Measurements from ENCODE around the gene SMPX.

DNA sequence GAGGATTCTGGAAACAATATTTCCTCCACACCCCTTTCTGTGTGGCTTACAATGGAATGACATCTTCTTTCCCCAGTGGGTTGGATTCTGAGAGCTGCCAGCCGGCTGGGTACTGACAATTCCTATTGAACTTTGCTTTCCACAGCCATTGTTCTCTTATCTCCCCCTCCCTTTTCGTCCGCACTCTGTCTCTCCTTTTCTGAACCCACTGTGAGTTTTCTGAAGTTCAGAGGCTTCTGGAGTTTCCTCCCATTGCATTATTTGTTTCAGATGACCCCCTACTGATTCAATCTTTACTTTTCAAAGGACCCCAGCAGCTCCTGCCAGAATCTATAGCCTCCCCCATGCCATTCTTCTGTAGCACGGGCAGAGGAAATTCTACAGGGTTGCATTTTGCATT, 10.4 kb downstream of the SMPX start:
- TF ChIP-seq GABPA (IDR thresholded peaks at IDR 0.05; ENCODE audit: low read depth) (no peak), POLR2AphosphoS5 (IDR thresholded peaks at IDR 0.05; ENCODE audit: low read depth) (no peak), SPI1 (IDR thresholded peaks at IDR 0.05; ENCODE audit: borderline replicate concordance, low read depth) (no peak)
- TF ChIP-seq, protein P1, sequence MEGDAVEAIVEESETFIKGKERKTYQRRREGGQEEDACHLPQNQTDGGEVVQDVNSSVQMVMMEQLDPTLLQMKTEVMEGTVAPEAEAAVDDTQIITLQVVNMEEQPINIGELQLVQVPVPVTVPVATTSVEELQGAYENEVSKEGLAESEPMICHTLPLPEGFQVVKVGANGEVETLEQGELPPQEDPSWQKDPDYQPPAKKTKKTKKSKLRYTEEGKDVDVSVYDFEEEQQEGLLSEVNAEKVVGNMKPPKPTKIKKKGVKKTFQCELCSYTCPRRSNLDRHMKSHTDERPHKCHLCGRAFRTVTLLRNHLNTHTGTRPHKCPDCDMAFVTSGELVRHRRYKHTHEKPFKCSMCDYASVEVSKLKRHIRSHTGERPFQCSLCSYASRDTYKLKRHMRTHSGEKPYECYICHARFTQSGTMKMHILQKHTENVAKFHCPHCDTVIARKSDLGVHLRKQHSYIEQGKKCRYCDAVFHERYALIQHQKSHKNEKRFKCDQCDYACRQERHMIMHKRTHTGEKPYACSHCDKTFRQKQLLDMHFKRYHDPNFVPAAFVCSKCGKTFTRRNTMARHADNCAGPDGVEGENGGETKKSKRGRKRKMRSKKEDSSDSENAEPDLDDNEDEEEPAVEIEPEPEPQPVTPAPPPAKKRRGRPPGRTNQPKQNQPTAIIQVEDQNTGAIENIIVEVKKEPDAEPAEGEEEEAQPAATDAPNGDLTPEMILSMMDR (IDR thresholded peaks at IDR 0.05; ENCODE audit: insufficient read depth, low read length), result no peak
- TF ChIP-seq, protein P2, sequence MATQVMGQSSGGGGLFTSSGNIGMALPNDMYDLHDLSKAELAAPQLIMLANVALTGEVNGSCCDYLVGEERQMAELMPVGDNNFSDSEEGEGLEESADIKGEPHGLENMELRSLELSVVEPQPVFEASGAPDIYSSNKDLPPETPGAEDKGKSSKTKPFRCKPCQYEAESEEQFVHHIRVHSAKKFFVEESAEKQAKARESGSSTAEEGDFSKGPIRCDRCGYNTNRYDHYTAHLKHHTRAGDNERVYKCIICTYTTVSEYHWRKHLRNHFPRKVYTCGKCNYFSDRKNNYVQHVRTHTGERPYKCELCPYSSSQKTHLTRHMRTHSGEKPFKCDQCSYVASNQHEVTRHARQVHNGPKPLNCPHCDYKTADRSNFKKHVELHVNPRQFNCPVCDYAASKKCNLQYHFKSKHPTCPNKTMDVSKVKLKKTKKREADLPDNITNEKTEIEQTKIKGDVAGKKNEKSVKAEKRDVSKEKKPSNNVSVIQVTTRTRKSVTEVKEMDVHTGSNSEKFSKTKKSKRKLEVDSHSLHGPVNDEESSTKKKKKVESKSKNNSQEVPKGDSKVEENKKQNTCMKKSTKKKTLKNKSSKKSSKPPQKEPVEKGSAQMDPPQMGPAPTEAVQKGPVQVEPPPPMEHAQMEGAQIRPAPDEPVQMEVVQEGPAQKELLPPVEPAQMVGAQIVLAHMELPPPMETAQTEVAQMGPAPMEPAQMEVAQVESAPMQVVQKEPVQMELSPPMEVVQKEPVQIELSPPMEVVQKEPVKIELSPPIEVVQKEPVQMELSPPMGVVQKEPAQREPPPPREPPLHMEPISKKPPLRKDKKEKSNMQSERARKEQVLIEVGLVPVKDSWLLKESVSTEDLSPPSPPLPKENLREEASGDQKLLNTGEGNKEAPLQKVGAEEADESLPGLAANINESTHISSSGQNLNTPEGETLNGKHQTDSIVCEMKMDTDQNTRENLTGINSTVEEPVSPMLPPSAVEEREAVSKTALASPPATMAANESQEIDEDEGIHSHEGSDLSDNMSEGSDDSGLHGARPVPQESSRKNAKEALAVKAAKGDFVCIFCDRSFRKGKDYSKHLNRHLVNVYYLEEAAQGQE (IDR thresholded peaks at IDR 0.05; ENCODE audit: insufficient replicate concordance, low read depth), result no peak

Data from HL-60 (cell line).